Neutrophil (primary cell): Measurements from ENCODE around the gene OBSCN.
A peak's percentile ranks its signal among the peaks of the same experiment; 100 is the strongest.

Experiments
- H3K27ac ChIP-seq: fragments of 200-600 bp; sonication (generic); 2 replicates; pipeline ENCODE4 v1.5.1; 2016; ENCODE audit warnings: mild to moderate bottlenecking, moderate library complexity
- H3K27me3 ChIP-seq: fragments of 200-600 bp; sonication (generic); 2 replicates; pipeline ENCODE4 v1.6.0; 2016; ENCODE audit warnings: mild to moderate bottlenecking
- H3K36me3 ChIP-seq: fragments of 200-600 bp; sonication (generic); 2 replicates; pipeline ENCODE4 v1.5.1; 2017
- H3K4me1 ChIP-seq, 2 experiments: fragments of 200-600 bp in 1 of 2; sonication (generic) in 1 of 2; 1 replicate in 1 of 2; 2 replicates in 1 of 2; pipeline versions ENCODE4 v1.5.1 to v1.6.1; 2013 to 2016; ENCODE audit warnings: low read depth in 1 of 2, low read length in 1 of 2, mild to moderate bottlenecking in 1 of 2, moderate library complexity in 1 of 2; ENCODE audit not compliant: control insufficient read depth in 1 of 2, insufficient read depth in 1 of 2
- H3K4me3 ChIP-seq, 2 experiments: fragments of 200-600 bp in 1 of 2; sonication (generic) in 1 of 2; 1 replicate in 1 of 2; 2 replicates in 1 of 2; pipeline ENCODE4 v1.5.1; 2013 to 2016; ENCODE audit warnings: low read depth in 1 of 2, low read length in 1 of 2, mild to moderate bottlenecking in 1 of 2, moderate library complexity in 1 of 2
- H3K9me3 ChIP-seq: fragments of 200-600 bp; sonication (generic); 2 replicates; pipeline ENCODE4 v1.5.1; 2016
- TF ChIP-seq, protein P1 (sequence below): fragments of 200-600 bp; sonication (generic); IDR thresholded peaks from 2 replicates; pipeline ENCODE4 v1.5.1; 2016; ENCODE audit warnings: antibody characterized with exemption

OBSCN gene

DNA sequence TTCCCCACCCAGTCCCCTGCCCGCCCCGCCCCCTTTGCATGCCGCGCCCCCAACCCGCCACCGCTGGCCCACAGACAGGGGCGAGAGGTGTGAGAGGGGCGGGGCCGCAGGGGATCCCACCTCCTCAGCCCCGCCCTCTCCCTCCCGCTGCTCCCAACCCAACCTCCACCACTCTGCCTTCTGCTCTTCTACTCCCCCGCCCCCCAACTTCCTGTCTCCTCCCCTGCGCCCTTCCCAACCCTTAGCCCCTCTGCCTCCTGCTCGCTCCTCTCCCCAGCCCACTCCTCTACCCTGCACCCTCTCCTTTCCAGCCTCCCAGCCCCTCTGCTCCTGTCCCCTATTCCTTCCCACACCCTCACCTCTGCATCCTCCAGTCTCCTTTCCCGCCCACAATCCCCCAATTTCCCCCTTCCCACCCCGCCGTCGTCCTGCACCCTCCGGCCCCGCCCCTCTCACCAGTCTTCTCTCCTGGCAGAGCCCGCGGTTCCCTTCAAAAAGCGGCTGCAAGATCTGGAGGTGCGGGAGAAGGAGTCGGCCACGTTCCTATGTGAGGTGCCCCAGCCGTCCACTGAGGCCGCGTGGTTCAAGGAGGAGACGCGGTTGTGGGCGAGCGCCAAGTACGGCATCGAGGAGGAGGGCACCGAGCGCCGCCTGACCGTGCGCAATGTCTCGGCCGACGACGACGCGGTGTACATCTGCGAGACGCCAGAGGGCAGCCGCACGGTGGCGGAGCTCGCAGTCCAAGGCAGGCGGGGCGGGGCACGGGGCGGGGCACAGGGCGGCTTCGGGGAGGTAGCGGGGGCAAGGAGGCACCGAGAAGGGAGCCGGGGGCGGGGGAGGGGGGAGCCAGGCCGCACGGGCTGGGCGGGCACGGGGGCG, 5.4 kb downstream of the OBSCN start:
- Histone ChIP-seq H3K4me1 (peaks cover 0 to 14% of the 10 kb centered on the region in 2 experiments), H3K27me3 (peaks cover 46% of the 10 kb centered on the region), H3K4me3 (peak overlapping the region; percentile 27 to 58), H3K27ac (peak overlapping the region; percentile 22), H3K36me3 (no peaks in the 10 kb centered on the region), H3K9me3 (no peaks in the 10 kb centered on the region)
- TF ChIP-seq, protein P1, sequence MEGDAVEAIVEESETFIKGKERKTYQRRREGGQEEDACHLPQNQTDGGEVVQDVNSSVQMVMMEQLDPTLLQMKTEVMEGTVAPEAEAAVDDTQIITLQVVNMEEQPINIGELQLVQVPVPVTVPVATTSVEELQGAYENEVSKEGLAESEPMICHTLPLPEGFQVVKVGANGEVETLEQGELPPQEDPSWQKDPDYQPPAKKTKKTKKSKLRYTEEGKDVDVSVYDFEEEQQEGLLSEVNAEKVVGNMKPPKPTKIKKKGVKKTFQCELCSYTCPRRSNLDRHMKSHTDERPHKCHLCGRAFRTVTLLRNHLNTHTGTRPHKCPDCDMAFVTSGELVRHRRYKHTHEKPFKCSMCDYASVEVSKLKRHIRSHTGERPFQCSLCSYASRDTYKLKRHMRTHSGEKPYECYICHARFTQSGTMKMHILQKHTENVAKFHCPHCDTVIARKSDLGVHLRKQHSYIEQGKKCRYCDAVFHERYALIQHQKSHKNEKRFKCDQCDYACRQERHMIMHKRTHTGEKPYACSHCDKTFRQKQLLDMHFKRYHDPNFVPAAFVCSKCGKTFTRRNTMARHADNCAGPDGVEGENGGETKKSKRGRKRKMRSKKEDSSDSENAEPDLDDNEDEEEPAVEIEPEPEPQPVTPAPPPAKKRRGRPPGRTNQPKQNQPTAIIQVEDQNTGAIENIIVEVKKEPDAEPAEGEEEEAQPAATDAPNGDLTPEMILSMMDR = peak; percentile 59

DNA sequence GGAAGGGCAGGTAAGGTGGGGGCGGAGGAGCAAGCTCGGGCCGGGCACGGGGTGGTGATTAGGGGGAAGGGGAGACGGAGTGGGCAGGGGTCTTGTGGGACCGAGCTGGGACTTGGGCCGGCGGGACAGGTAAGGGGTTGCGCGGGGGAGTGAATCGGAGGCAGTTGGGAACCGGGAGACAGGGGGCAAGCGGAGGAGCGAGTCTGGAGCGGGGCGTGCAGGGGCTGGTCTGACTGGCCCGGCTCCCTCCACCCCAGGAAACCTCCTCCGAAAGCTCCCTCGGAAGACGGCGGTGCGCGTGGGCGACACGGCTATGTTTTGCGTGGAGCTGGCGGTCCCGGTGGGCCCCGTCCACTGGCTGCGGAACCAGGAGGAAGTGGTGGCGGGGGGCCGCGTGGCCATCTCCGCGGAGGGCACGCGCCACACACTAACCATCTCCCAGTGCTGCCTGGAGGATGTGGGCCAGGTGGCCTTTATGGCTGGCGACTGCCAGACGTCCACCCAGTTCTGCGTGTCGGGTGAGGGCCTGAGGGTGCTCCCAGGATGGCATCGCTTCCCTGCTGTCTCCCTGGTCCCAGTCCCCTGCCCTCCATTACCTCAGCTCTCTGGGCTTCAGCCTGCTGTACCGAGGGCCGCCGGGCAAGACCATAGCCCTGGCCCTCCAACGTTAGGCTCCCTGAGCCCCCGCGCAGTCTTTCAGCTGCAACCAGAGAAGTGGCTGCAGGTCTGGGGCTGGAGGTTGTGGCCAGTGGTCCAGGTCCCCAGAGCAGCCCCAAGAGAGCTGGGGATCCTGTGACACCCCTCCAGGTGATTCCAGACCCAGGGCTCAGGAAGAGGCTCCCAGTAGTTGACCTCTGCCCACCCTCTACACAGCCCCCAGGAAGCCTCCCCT, 6.3 kb downstream of the OBSCN start:
- Histone ChIP-seq H3K36me3 (no peaks in the 10 kb centered on the region), H3K27ac (no peak overlapping the region), H3K4me3 (peak overlapping the region in 1 of 2 experiments; percentile 58), H3K27me3 (peaks cover 42% of the 10 kb centered on the region), H3K4me1 (peaks cover 0 to 14% of the 10 kb centered on the region in 2 experiments), H3K9me3 (no peaks in the 10 kb centered on the region)
- TF ChIP-seq, protein P1 = no peak

DNA sequence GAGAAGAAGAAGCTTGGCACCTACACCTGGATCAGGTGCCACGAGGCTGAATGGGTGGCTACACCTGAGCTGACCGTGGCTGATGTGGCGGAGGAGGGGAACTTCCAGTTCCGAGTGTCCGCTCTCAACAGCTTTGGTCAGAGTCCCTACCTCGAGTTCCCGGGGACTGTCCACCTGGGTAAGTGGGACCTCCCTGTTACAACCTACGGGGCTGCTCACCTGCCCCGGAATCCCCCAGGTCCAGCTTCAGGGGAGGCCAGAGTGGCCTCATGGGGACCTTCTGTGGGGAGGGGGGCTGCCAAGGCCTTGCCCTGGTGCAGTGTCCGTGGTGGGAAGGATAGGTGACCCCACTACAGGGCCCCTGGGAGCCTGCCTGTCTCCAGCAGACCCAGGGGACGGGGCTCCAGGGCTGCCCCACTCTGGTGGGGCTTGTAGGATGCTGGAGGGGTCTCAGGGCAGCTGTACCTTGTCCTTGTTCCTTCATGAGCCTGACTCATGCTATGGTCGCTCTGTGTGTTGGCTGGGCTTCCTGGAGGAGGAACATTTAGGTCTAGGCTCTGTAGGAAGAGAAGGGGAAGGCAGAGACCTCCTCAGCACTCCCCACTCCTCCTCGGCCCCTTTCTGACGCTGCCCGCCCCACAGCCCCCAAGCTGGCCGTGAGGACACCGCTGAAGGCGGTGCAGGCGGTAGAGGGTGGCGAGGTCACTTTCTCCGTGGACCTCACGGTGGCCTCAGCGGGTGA, 7.2 kb downstream of the OBSCN start:
- Histone ChIP-seq H3K27me3 (peaks cover 42% of the 10 kb centered on the region), H3K36me3 (no peaks in the 10 kb centered on the region), H3K9me3 (no peaks in the 10 kb centered on the region), H3K4me3 (no peak overlapping the region), H3K27ac (no peak overlapping the region), H3K4me1 (peaks cover 0 to 14% of the 10 kb centered on the region in 2 experiments)
- TF ChIP-seq, protein P1 = no peak

DNA sequence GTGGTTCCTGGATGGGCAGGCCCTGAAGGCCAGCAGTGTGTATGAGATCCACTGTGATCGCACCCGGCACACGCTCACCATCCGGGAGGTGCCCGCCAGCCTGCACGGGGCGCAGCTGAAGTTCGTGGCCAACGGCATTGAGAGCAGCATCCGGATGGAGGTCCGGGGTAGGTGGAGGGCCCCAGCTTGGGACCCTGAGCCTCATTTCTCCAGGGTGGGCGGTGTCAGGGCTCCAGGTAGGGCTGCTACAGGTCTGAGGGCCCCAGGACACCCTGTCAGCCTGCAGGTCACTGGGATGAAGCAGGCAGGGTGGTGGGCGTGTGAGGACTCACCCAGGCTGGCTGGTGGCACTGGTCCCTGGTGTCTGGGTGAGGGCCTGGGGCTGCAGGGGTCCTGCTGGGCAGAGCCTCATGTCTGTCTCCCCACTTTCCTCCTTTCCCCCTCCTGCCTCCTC, 7.8 kb downstream of the OBSCN start:
- Histone ChIP-seq H3K27me3 (peaks cover 41% of the 10 kb centered on the region), H3K4me3 (no peak overlapping the region), H3K36me3 (no peaks in the 10 kb centered on the region), H3K9me3 (no peaks in the 10 kb centered on the region), H3K4me1 (peaks cover 0 to 14% of the 10 kb centered on the region in 2 experiments), H3K27ac (no peak overlapping the region)
- TF ChIP-seq, protein P1 = no peak
